HK-2 (cell line): Measurements from ENCODE around the gene CELF2.

Experiments used
- DNase-seq: peaks from one replicate; pipeline ENCODE4 v3.0.0-alpha.2; 2018; ENCODE audit not compliant: unreplicated experiment

CELF2 gene

DNA sequence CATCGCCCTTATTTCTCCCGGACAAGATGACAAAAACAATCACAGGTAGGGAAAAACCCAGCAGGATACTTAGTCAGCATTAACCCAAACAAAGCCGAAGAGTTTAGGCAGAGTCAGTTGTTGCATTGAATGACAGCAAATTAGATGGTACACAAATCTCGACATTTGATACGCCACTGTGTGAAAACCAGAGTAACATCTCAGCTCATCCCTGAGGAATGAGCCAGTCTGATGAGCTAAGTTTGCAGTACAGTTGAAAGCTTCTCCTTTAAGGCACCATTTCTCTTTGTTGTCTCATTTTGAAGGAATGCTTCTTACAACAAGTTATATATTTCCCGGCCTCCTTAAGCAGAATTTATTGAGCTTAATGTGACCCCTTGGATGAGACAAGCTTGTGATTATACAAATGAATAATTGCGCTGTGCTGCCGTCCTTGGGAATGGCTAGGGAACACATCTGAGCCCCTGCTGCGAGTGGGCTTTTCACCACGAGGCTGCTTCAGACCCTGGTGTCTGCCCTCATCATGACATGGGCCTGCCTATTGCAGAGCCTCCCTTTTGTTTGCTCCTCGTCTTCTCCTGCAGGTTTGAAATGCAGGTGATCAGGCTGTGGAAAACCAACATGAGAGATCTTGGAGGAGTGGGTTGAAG is 137.3 kb downstream of the CELF2 start:
- no peak for DNase-seq

- DNase-seq, result no peak
Measured at GRCh38 chr10:11156480-11156879, 138.8 kb downstream of the CELF2 start.

GRCh38 chr10:11157292-11158076 is 139.8 kb downstream of the CELF2 start:
- no peak for DNase-seq

- no peak for DNase-seq
Measured at GRCh38 chr10:11158080-11158479, 140.4 kb downstream of the CELF2 start.

- no peak for DNase-seq
Measured at GRCh38 chr10:11159543-11160215, 142.0 kb downstream of the CELF2 start.

DNA sequence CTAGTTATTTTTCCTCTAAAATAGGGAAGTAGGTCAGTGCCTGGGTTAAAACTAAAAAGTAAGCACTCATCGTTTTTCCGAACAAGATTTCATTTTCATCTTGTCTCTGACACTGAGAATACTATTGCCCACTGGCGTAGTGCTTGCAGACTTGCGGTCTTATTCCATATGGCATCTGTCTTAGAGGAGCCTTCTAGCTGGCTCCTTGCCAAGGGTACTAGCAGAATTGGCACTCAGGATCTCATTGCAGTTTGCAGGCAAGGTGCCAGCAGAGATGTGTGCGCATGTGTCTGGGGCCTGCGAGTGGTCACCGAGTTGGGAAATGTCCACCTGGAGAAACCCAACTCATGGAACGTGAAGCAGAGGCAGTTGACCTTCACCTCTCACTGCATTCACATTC is 143.4 kb downstream of the CELF2 start:
- no peak for DNase-seq

- no peak for DNase-seq
Measured at GRCh38 chr10:11161910-11162309, 144.2 kb downstream of the CELF2 start.

DNA sequence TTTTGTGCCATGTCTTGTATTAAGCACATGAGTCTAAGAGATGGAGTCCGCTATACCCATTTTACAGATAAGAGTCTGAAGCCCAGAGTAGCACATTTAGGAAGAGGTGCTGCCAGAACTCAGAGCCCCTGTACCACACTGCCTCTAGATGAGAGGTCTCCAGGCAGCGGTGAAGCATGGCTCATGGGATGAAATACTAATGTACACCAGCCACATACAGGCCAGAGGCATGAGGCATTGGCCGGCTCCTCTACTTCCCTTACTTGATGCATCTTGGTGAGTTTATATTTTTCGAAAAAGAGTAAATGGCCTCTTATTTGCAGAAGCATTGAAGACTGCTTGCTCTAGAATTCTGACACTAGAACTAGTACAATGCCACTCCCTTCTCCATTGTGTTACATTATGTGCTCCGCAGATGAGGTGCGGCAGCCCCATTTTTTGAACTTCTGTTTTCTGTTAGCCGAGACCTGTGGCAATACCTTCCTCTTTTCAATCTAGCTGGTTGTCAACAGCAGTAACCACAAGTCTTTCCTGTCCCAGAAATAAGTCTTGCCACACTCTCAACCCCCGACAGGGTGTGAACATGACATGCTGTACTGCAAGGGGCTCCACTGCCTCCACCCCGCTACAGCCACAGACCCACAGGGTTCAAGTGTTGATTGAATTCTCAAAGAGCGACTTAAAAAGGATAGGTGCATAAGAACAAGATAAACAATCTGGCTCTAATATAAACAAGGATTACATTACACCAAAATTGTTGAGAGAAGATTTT is 145.3 kb downstream of the CELF2 start:
- DNase-seq, result no peak

DNA sequence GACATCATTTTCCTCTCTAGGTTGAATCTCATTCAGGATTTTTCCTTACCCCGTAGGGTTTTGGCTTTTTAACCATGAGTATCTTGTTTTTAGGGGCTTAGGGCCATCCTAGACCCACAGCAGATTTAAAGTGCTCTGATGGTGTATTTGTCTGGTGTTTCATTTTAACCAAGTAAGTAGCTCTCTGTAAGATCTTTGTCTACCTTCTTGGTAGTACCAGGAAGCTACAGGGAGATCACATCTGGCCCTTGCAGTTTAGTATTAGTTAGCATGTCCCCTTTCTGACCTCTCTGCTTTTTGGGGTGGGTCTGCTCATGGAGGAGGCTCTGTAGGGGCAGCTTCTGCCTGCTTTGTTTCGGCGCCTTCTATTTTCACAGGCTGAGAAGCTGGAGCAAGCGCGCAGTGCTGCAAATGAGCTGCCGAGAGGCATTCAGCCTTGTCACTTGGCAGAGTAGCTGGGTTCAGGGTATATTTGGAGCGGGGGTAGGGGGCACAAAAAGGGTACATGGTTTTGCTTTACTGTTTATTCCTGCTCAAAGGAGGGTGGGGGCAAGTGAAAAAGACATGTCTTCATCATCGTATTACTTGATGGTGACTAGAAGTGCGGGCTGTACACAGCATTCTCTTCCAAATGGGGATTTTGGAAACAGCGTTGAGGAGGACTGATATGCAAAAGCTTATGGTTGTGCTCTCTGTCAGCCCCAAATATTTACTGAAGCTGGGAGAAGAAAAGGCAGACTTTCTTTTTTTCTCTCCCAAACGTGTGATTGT is 146.3 kb downstream of the CELF2 start:
- DNase-seq, result no peak

GRCh38 chr10:11164551-11164802 is 146.8 kb downstream of the CELF2 start:
- no peak for DNase-seq

DNA sequence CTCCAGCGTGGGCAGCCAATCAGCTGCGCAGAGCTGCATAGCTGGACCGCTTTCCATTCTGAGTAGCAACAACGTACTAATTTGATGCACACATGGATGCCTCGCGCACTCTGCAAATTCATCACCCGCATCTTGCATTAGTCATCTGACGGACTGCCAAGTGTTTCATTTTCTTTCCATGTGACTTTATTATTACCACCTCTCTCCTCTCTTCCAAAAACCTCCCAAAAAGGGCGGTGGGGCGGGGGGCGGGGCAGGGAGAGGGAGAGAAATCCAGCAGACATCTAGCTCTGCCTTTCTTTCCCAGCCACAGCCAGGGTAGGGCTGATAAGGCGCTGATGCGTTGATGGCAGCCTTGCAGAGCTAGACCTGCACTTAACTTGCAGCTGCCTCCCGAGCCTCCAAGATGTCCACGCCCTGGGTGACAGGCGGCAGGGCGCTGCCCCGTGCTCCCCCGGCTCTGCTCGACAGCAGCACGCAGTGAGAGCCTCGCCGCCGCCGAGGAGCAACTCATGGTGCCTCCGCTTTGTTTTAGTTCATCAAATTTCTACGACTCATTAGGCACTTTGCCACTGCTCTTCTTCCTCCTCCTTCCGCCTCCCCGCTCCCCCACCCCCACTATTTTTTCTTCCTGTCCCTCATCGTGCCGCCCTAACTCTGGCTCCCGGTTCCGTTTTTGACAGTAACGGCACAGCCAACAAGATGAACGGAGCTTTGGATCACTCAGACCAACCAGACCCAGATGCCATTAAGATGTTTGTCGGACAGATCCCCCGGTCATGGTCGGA is 147.3 kb downstream of the CELF2 start:
- peak; percentile 22 for DNase-seq

GRCh38 chr10:11165591-11166543 is 148.2 kb downstream of the CELF2 start:
- DNase-seq, result peak; percentile 3

GRCh38 chr10:11166550-11166949 is 148.9 kb downstream of the CELF2 start:
- no peak for DNase-seq

DNA sequence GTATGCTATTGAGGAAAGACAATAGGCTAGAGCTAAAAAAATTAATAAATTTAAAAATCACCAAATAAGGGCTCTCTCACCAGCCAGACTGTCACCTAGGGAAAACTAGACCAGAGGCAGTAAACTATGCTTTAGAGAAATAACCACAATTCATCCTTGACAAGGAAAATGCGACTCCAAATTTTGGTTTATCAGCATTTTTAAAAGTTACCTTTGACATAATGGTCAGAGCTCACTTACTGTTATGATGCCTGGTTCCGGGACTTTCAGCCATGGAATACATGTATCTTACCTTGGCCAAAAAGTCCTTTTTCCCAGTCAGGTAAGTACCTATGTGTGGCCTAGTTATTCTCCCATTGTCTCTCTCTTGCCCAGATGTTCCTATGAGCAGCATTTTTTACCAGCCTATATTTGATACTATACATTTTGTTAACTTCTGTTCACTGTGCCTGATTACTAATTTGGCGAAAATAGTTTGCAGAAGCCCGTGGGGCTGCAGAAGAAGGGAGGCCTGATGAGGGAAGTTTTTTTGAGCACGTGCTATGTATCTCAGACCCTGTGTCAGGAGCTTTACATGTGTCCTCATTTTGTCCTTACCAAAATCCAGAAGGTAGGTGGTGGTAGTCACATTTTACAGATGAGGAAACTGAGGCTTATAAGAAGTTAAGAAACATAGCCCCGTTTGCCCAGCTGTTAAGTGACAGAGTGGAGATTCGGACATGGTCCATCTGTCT is 149.7 kb downstream of the CELF2 start:
- DNase-seq, result no peak

GRCh38 chr10:11168423-11169090 is 150.9 kb downstream of the CELF2 start:
- DNase-seq, result no peak

GRCh38 chr10:11169976-11170375 is 152.3 kb downstream of the CELF2 start:
- no peak for DNase-seq

DNA sequence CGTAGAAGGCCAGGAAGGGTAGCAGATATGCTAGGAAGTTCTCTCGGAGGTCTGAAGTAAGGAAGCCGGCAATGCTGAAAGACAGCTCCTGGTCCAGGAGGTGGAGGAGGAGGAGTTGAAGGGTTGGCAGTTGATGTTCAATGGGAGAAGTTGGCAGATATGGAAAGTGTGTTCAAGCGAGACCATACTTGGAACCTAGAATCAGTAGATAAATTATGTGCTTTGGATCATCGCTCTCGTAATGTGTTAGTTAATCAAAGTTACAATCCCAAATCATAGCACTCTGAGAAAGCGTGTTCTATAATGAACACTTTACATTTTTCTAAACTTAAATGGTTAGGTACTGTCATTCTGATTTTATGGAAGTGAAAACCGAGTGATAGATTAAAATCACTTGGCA is 152.9 kb downstream of the CELF2 start:
- no peak for DNase-seq
